WI38 (cell line): Measurements from ENCODE around the gene DKK3.

Source experiments
- H3K4me3 ChIP-seq: 2 replicates; pipeline ENCODE4 v1.5.1; 2011; ENCODE audit warnings: low read depth, mild to moderate bottlenecking, control low read depth, low read length
- TF ChIP-seq, protein P1 (sequence below): IDR thresholded peaks from 2 replicates; pipeline ENCODE4 v1.5.1; 2012; ENCODE audit warnings: low read depth, mild to moderate bottlenecking, control low read depth, low read length

Gene DKK3

GRCh38 chr11:11989774-11990744 lies 18.4 kb downstream of the DKK3 start:
- H3K4me3 ChIP-seq = no peak overlapping the region
- TF ChIP-seq, protein P1, sequence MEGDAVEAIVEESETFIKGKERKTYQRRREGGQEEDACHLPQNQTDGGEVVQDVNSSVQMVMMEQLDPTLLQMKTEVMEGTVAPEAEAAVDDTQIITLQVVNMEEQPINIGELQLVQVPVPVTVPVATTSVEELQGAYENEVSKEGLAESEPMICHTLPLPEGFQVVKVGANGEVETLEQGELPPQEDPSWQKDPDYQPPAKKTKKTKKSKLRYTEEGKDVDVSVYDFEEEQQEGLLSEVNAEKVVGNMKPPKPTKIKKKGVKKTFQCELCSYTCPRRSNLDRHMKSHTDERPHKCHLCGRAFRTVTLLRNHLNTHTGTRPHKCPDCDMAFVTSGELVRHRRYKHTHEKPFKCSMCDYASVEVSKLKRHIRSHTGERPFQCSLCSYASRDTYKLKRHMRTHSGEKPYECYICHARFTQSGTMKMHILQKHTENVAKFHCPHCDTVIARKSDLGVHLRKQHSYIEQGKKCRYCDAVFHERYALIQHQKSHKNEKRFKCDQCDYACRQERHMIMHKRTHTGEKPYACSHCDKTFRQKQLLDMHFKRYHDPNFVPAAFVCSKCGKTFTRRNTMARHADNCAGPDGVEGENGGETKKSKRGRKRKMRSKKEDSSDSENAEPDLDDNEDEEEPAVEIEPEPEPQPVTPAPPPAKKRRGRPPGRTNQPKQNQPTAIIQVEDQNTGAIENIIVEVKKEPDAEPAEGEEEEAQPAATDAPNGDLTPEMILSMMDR = no peak

GRCh38 chr11:11988681-11989261 lies 19.7 kb downstream of the DKK3 start:
- H3K4me3 ChIP-seq = no peak overlapping the region; the same call in 1 of the 2 replicates
- TF ChIP-seq, protein P1 = peak; percentile 10; the same call in 1 of the 2 replicates

DNA sequence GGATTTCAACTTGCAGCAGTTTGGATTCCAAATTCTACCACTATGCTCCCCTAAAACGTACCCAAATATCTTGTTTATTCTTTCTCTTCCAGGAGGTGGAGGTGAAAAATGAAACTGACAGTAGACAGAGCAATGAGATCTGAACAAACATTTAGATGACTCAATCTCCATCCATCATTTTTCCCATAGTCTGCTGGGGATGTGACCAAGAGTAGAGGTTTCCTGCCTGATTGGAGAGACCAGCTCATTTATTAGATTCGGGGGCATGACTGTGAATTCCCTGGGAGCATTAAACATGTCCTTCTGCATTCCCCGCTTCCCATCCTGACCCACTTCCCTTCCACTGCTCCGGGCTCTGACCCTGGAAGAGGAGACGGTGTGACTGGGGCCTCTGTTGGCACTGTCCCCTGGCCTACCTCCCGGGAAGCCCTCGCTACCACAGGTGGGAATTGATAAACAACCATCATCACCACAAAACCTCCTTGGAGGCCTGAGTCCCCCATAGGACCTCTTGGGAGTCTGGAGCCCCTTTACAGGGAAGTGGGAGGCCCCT lies 20.3 kb downstream of the DKK3 start:
- H3K4me3 ChIP-seq = no peak overlapping the region; the same call in 1 of the 2 replicates
- TF ChIP-seq, protein P1 = no peak

GRCh38 chr11:11987503-11988022 lies 20.9 kb downstream of the DKK3 start:
- TF ChIP-seq, protein P1 = peak; percentile 27; the same call in 1 of the 2 replicates
- H3K4me3 ChIP-seq = no peak overlapping the region

DNA sequence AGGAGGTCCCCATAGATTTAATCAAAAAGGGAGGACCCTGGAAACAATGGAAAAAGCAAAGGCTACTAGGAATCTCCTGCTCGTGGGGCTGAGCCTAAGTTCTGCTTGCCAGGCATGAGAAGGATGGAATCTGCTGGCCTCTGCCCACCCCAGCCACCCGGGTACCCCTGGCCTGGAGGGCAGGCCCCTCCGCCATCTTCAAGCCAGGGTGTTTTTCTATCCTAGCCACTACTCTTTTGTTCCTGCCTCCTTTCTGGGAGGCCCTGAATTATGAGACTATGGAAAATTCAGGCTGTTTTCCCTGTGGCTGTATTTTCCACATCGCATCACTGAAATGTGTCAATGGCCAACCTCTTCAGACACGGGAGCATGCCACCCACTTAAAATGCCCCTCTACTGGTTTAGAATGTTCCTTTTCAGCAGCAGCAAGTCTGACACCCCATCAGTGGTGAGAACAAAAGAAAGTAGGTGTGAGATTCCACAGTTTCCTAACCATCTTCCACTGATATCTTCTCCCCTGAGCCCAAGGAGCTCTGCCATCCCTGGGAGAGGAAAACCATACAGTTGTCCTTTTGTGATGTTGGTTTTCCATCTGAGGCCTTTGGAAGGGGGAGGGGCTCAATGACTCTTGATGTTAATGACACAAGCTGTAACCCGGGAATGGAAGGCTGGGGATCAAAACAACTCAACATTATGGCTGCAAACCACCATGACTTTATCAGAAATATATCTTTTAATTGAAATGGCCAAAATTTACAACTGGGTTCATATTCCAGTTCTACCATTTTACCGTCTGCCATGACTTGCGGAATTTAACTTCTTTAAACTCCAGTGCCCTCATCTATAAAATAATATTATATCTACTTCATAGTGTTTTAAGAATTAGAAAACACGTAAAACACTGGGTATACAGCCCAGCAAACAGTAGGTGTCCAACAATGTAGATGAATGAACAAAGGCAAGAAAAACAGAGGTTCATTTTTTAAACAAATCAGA lies 22.2 kb downstream of the DKK3 start:
- no peak overlapping the region for H3K4me3 ChIP-seq
- TF ChIP-seq, protein P1 = no peak

DNA sequence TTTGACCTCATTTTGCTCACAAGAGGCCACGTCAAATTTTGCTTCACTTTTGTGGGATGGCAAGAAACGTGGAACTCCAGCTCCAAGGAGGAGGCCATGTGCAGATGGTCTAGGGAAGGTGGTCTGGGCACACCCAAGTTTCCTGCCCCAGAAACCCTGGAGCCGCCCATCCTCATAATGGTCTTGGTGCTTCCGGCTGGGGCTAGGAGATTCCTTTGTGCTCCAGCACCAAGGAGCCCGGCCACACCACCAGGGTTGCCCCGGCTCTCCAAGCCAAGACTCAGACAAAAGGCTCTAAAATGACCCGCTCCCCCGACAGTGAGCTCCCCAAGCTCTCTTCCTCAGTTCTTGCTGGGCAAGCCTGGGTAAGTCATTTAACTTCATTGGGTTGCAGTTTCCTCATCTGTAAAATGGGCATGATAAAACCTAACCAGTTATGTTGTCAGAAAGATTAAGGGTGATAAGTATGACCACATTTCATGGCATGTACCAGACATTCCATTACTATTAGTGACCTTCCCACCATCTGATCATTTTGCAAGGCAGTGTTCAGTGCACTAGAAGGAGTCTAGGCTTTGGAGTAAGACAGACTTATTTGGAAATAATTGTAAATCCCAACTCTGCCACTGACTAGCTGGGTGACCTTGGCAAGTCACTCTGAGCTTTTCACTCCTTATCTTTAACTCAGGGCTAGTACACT lies 23.3 kb downstream of the DKK3 start:
- TF ChIP-seq, protein P1 = no peak

More for the DNA sequence above, 23.3 kb downstream of the DKK3 start:
- no peak overlapping the region for H3K4me3 ChIP-seq
